Measurements from ENCODE around the gene SRPK2. TPM values are rescaled to one million over a fixed set of nuclear protein-coding genes. Genes with fewer than 3 reads are reported as not detected.

Gene SRPK2
- total and polyA plus RNA-seq, 4 donors, result 7.8 to 19.7 (median 16.7) TPM

GRCh38 chr7:105224884-105225651, 163.7 kb downstream of the SRPK2 start:
- H3K9me3 ChIP-seq (ENCODE audit: control insufficient read depth in 4 of 4, low read length in 3 of 4), result no peaks in the 10 kb centered on the region
- H3K36me3 ChIP-seq (ENCODE audit: control insufficient read depth in 4 of 4, insufficient read depth in 3 of 4, low read depth in 1 of 4, low read length in 3 of 4), result no peaks in the 10 kb centered on the region
- TF ChIP-seq, protein P1, sequence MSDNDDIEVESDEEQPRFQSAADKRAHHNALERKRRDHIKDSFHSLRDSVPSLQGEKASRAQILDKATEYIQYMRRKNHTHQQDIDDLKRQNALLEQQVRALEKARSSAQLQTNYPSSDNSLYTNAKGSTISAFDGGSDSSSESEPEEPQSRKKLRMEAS (IDR thresholded peaks at IDR 0.05), result no peak
- no peak for TF ChIP-seq HNF4A (conservative IDR thresholded peaks at IDR 0.05)
- TF ChIP-seq, protein P2, sequence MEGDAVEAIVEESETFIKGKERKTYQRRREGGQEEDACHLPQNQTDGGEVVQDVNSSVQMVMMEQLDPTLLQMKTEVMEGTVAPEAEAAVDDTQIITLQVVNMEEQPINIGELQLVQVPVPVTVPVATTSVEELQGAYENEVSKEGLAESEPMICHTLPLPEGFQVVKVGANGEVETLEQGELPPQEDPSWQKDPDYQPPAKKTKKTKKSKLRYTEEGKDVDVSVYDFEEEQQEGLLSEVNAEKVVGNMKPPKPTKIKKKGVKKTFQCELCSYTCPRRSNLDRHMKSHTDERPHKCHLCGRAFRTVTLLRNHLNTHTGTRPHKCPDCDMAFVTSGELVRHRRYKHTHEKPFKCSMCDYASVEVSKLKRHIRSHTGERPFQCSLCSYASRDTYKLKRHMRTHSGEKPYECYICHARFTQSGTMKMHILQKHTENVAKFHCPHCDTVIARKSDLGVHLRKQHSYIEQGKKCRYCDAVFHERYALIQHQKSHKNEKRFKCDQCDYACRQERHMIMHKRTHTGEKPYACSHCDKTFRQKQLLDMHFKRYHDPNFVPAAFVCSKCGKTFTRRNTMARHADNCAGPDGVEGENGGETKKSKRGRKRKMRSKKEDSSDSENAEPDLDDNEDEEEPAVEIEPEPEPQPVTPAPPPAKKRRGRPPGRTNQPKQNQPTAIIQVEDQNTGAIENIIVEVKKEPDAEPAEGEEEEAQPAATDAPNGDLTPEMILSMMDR (IDR thresholded peaks at IDR 0.05; ENCODE audit: low read depth, low read length, missing input control), result no peak
- no peak for TF ChIP-seq TAF1 (conservative IDR thresholded peaks at IDR 0.05)
- TF ChIP-seq JUND (IDR thresholded peaks at IDR 0.05), result peak in 1 of 2 donors; percentile 53
- TF ChIP-seq, protein P3, sequence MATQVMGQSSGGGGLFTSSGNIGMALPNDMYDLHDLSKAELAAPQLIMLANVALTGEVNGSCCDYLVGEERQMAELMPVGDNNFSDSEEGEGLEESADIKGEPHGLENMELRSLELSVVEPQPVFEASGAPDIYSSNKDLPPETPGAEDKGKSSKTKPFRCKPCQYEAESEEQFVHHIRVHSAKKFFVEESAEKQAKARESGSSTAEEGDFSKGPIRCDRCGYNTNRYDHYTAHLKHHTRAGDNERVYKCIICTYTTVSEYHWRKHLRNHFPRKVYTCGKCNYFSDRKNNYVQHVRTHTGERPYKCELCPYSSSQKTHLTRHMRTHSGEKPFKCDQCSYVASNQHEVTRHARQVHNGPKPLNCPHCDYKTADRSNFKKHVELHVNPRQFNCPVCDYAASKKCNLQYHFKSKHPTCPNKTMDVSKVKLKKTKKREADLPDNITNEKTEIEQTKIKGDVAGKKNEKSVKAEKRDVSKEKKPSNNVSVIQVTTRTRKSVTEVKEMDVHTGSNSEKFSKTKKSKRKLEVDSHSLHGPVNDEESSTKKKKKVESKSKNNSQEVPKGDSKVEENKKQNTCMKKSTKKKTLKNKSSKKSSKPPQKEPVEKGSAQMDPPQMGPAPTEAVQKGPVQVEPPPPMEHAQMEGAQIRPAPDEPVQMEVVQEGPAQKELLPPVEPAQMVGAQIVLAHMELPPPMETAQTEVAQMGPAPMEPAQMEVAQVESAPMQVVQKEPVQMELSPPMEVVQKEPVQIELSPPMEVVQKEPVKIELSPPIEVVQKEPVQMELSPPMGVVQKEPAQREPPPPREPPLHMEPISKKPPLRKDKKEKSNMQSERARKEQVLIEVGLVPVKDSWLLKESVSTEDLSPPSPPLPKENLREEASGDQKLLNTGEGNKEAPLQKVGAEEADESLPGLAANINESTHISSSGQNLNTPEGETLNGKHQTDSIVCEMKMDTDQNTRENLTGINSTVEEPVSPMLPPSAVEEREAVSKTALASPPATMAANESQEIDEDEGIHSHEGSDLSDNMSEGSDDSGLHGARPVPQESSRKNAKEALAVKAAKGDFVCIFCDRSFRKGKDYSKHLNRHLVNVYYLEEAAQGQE (IDR thresholded peaks at IDR 0.05), result no peak
- TF ChIP-seq EGR1 (IDR thresholded peaks at IDR 0.05; ENCODE audit: low read depth in 2 of 2), result no peak
- TF ChIP-seq YY1 (IDR thresholded peaks at IDR 0.05), result no peak
- no peak overlapping the region for H3K27ac ChIP-seq (ENCODE audit: low read depth in 1 of 2, low read length in 2 of 2)
- no peak for DNase-seq (ENCODE audit: low spot score)
- no peak overlapping the region for H3K9ac ChIP-seq (ENCODE audit: low read depth in 1 of 2, low read length in 2 of 2)
- no peak overlapping the region for H3K4me3 ChIP-seq (ENCODE audit: low read depth in 1 of 3, low read length in 3 of 3)
- whole genome bisulfite sequencing, result 82% methylated on average over 6 of the region's 6 CpGs
- no peaks in the 10 kb centered on the region for H3K27me3 ChIP-seq (ENCODE audit: control insufficient read depth in 4 of 4, insufficient read depth in 4 of 4, low read length in 3 of 4)
- H3K4me1 ChIP-seq (ENCODE audit: control insufficient read depth in 4 of 4, insufficient read depth in 4 of 4, low read length in 3 of 4), result peaks cover 0 to 5% (median 0%) of the 10 kb centered on the region in 4 donors

GRCh38 chr7:105222953-105223352, 165.8 kb downstream of the SRPK2 start:
- Histone ChIP-seq H3K27ac (ENCODE audit: low read depth in 1 of 2, low read length in 2 of 2) (no peak overlapping the region), H3K9ac (ENCODE audit: low read depth in 1 of 2, low read length in 2 of 2) (no peak overlapping the region)
- TF ChIP-seq GABPA (IDR thresholded peaks at IDR 0.05 in 1 of 2, conservative IDR thresholded peaks at IDR 0.05 in 1 of 2), result no peak
- TF ChIP-seq NR2F2 (IDR thresholded peaks at IDR 0.05), result no peak
- TF ChIP-seq, protein P2 (IDR thresholded peaks at IDR 0.05; ENCODE audit: low read depth, low read length, missing input control), result no peak
- TF ChIP-seq EGR1 (IDR thresholded peaks at IDR 0.05; ENCODE audit: low read depth in 2 of 2), result no peak

More at GRCh38 chr7:105222953-105223352, 165.8 kb downstream of the SRPK2 start:
- Histone ChIP-seq H3K4me1 (ENCODE audit: control insufficient read depth in 4 of 4, insufficient read depth in 4 of 4, low read length in 3 of 4) (peaks cover 0 to 5% (median 0%) of the 10 kb centered on the region in 4 donors), H3K36me3 (ENCODE audit: control insufficient read depth in 4 of 4, insufficient read depth in 3 of 4, low read depth in 1 of 4, low read length in 3 of 4) (no peaks in the 10 kb centered on the region), H3K27me3 (ENCODE audit: control insufficient read depth in 4 of 4, insufficient read depth in 4 of 4, low read length in 3 of 4) (no peaks in the 10 kb centered on the region), H3K9me3 (ENCODE audit: control insufficient read depth in 4 of 4, low read length in 3 of 4) (no peaks in the 10 kb centered on the region), H3K4me3 (ENCODE audit: low read depth in 1 of 3, low read length in 3 of 3) (no peak overlapping the region)
- no peak for DNase-seq (ENCODE audit: low spot score)
- 93% methylated on average over 5 of the region's 5 CpGs for WGBS
